ENCODE measurements around the gene MTMR3.

- TF ChIP-seq, protein P1, sequence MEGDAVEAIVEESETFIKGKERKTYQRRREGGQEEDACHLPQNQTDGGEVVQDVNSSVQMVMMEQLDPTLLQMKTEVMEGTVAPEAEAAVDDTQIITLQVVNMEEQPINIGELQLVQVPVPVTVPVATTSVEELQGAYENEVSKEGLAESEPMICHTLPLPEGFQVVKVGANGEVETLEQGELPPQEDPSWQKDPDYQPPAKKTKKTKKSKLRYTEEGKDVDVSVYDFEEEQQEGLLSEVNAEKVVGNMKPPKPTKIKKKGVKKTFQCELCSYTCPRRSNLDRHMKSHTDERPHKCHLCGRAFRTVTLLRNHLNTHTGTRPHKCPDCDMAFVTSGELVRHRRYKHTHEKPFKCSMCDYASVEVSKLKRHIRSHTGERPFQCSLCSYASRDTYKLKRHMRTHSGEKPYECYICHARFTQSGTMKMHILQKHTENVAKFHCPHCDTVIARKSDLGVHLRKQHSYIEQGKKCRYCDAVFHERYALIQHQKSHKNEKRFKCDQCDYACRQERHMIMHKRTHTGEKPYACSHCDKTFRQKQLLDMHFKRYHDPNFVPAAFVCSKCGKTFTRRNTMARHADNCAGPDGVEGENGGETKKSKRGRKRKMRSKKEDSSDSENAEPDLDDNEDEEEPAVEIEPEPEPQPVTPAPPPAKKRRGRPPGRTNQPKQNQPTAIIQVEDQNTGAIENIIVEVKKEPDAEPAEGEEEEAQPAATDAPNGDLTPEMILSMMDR (IDR thresholded peaks at IDR 0.05), result no peak
- no peak for TF ChIP-seq POLR2A (IDR thresholded peaks at IDR 0.05)
These were observed 158.9 kb downstream of the MTMR3 start for GRCh38 chr22:30041881-30042280.
